HL-60 (cell line): ENCODE results near the gene SMAD5.

Experiments
- CTCF ChIP-seq: IDR thresholded peaks from one replicate; pipeline ENCODE4 v1.5.1; 2011; ENCODE audit warnings: low read length, control low read depth, inconsistent platforms; ENCODE audit not compliant: insufficient read depth
- GABPA ChIP-seq: IDR thresholded peaks from 2 replicates; pipeline ENCODE4 v1.6.1; 2012; ENCODE audit warnings: low read depth
- POLR2AphosphoS5 ChIP-seq: IDR thresholded peaks from 2 replicates; pipeline ENCODE4 v1.6.1; 2012; ENCODE audit warnings: low read depth
- REST ChIP-seq: IDR thresholded peaks from 2 replicates; pipeline ENCODE4 v1.6.1; 2012; ENCODE audit warnings: low read depth; ENCODE audit not compliant: insufficient replicate concordance

- TF ChIP-seq CTCF, result no peak
- TF ChIP-seq GABPA, result no peak
- no peak for TF ChIP-seq POLR2AphosphoS5
- TF ChIP-seq REST, result no peak
Measured at GRCh38 chr5:136222580-136223235, 90.1 kb downstream of the SMAD5 start.
